Calu3 (cell line): Measurements from ENCODE around the gene HDC. TPM values are rescaled to one million over a fixed set of nuclear protein-coding genes. Genes with fewer than 3 reads are reported as not detected.

ENCODE experiments used
- BruUV-seq: library from RNA; stranded (reverse); fragments of 400-500 nt; replicated peaks from 2 replicates; lab custom pipeline; 2021; lab: Mats Ljungman, UMichigan
- CTCF ChIA-PET: fragments of 300-600 bp; sonication (Branson Sonifier 250); formaldehyde crosslinking; loops from one replicate; lab custom pipeline; 2022; ENCODE audit warnings: antibody characterized with exemption; lab: Charles Lee
- DNase-seq: peaks from one replicate; pipeline ENCODE4 v3.0.0; 2022
- H3K27ac Mint-ChIP-seq: one replicate; pipeline ENCODE4 v1.8.0; 2022; ENCODE audit warnings: mixed read lengths; ENCODE audit not compliant: unreplicated experiment
- H3K27me3 Mint-ChIP-seq: one replicate; pipeline ENCODE4 v1.8.0; 2022; ENCODE audit warnings: mixed read lengths; ENCODE audit not compliant: unreplicated experiment
- H3K36me3 Mint-ChIP-seq: one replicate; pipeline ENCODE4 v1.8.0; 2022; ENCODE audit warnings: mild to moderate bottlenecking, moderate library complexity, mixed read lengths; ENCODE audit not compliant: insufficient read depth, unreplicated experiment
- H3K4me1 Mint-ChIP-seq: one replicate; pipeline ENCODE4 v1.8.0; 2022; ENCODE audit warnings: mild to moderate bottlenecking, low read depth, mixed read lengths; ENCODE audit not compliant: unreplicated experiment
- H3K4me3 Mint-ChIP-seq: one replicate; pipeline ENCODE4 v1.8.0; 2022; ENCODE audit warnings: mild to moderate bottlenecking, low read depth, moderate library complexity, mixed read lengths; ENCODE audit not compliant: unreplicated experiment
- H3K9me3 Mint-ChIP-seq: one replicate; pipeline ENCODE4 v1.8.0; 2022; ENCODE audit warnings: low read depth, mixed read lengths; ENCODE audit not compliant: unreplicated experiment
- intact Hi-C: fragments of 100-400 bp; cut with micrococcal nuclease; formaldehyde crosslinking; loops from one replicate; pipeline ENCODE4 v1.10.0; 2022; ENCODE audit not compliant: unreplicated experiment
- total RNA-seq: library from RNA; stranded (reverse); gene quantifications from 2 replicates; pipeline ENCODE4 v1.2.3, GENCODE V29; 2022
- TF ChIP-seq, protein P1 (sequence below): fragments of 200-600 bp; IDR thresholded peaks from one replicate; pipeline ENCODE4 v1.8.0; 2022; ENCODE audit warnings: antibody characterized with exemption; ENCODE audit not compliant: unreplicated experiment

HDC gene
- total RNA-seq, 1 experiment from 2014 or later = not detected

GRCh38 chr15:50287324-50288116, 22.0 kb upstream of the HDC start:
- Mint-ChIP-seq H3K27ac (no peak overlapping the region), H3K4me1 (no peaks in the 10 kb centered on the region), H3K4me3 (no peak overlapping the region), H3K36me3 (peaks cover 5% of the 10 kb centered on the region), H3K27me3 (no peaks in the 10 kb centered on the region), H3K9me3 (no peaks in the 10 kb centered on the region)
- CTCF ChIA-PET = interaction anchor here (1.3 kb wide), 1 partner anchor 105 kb away, joined by 3 read pairs; the partner anchor contains the start of gene SLC27A2
- DNase-seq = no peak
- TF ChIP-seq, protein P1, sequence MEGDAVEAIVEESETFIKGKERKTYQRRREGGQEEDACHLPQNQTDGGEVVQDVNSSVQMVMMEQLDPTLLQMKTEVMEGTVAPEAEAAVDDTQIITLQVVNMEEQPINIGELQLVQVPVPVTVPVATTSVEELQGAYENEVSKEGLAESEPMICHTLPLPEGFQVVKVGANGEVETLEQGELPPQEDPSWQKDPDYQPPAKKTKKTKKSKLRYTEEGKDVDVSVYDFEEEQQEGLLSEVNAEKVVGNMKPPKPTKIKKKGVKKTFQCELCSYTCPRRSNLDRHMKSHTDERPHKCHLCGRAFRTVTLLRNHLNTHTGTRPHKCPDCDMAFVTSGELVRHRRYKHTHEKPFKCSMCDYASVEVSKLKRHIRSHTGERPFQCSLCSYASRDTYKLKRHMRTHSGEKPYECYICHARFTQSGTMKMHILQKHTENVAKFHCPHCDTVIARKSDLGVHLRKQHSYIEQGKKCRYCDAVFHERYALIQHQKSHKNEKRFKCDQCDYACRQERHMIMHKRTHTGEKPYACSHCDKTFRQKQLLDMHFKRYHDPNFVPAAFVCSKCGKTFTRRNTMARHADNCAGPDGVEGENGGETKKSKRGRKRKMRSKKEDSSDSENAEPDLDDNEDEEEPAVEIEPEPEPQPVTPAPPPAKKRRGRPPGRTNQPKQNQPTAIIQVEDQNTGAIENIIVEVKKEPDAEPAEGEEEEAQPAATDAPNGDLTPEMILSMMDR = no peak
- no TSS peak for BruUV-seq
- intact Hi-C loops = no loop called here

DNA sequence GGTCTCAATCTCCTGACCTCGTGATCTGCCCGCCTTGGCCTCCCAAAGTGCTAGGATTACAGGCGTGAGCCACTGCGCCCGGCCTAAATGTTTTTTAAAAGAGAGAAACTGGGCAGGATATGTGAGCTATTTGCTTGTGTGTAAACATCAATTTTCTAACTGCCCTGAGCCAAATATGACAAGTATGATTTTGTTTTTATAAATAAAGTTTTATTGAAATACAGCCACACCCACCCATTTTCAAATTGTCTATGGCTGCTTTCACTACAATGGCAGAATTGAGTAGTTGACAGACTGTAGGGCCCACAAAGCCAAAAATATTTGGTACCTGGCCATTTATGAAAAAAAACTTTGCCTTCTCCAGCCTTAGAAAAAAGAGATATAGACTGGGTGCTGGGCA, 15.9 kb upstream of the HDC start:
- Mint-ChIP-seq H3K36me3 (no peaks in the 10 kb centered on the region), H3K27me3 (no peaks in the 10 kb centered on the region), H3K9me3 (no peaks in the 10 kb centered on the region), H3K27ac (no peak overlapping the region), H3K4me3 (no peak overlapping the region), H3K4me1 (no peaks in the 10 kb centered on the region)
- no peak for DNase-seq
- TF ChIP-seq, protein P1 = no peak
- intact Hi-C loops = no loop called here
- BruUV-seq = no TSS peak
- CTCF ChIA-PET = no interaction called here

GRCh38 chr15:50280271-50280670, 14.7 kb upstream of the HDC start:
- BruUV-seq = no TSS peak
- no peak for DNase-seq
- TF ChIP-seq, protein P1 = no peak
- H3K36me3 Mint-ChIP-seq = no peaks in the 10 kb centered on the region
- no peak overlapping the region for H3K4me3 Mint-ChIP-seq
- intact Hi-C loops = no loop called here
- H3K27me3 Mint-ChIP-seq = no peaks in the 10 kb centered on the region
- CTCF ChIA-PET = no interaction called here
- H3K9me3 Mint-ChIP-seq = no peaks in the 10 kb centered on the region
- H3K27ac Mint-ChIP-seq = no peak overlapping the region
- no peaks in the 10 kb centered on the region for H3K4me1 Mint-ChIP-seq

DNA sequence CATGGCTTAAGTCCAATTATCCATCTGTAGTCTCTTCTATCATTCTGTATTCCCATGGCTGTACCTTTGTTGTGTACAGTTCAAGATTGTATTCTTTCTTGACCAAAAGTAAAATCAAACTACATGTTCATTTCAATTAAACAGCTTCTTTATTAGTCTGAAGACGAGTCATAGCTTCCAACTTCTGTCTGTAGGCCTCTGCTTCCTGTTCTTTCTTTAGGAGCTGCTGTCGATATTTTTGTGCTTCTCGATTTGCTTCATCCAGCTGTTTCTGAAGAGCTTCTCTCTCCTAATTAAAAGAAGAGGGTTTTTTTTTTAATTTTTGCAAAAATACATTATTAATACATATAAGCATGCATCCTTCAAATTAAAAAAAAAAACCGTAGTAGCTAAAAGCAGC, 13.0 kb upstream of the HDC start:
- H3K27ac Mint-ChIP-seq = no peak overlapping the region
- H3K4me1 Mint-ChIP-seq = no peaks in the 10 kb centered on the region
- BruUV-seq = no TSS peak
- DNase-seq = no peak
- no peaks in the 10 kb centered on the region for H3K27me3 Mint-ChIP-seq
- no peaks in the 10 kb centered on the region for H3K9me3 Mint-ChIP-seq
- TF ChIP-seq, protein P1 = no peak
- no peaks in the 10 kb centered on the region for H3K36me3 Mint-ChIP-seq
- no peak overlapping the region for H3K4me3 Mint-ChIP-seq
- CTCF ChIA-PET = no interaction called here
- intact Hi-C loops = no loop called here
